Measurements from ENCODE around the gene RRP36.
"Not testable (repeated sequence)": the region's sequence is repeated elsewhere in the genome, so short reads cannot be mapped to it uniquely, and the experiment has no call there.

The RRP36 gene

DNA sequence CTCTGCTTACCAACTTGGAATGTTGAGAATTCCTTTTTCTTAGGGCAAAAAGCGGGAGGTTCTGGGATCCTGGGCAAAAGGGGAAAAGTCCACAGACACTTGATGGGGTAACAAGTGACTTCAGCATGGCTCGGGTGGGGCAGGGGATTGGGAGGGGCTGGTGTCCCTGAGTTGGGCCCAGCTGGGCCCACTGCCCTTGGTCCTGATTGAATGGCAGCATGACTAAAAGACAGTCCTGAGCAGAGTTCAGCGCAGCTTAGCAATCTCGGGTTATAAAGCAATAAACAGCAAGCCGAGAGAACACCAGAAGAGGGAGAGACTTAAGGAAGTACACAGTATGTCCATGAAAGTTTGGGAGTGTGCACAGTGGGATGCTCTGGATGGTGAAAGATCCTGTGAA is 31.5 kb upstream of the RRP36 start:
- Histone ChIP-seq H3K4me3 (no peak overlapping the region), H3K27ac (no peak overlapping the region)
- no peak for TF ChIP-seq CTCF (IDR thresholded peaks at IDR 0.05)
- no peak for DNase-seq (ENCODE audit: low spot score)

GRCh38 chr6:42993445-42993844 is 28.0 kb upstream of the RRP36 start:
- no peak for TF ChIP-seq CTCF (IDR thresholded peaks at IDR 0.05)
- no peak for DNase-seq (ENCODE audit: low spot score)
- Histone ChIP-seq H3K27ac (no peak overlapping the region), H3K4me3 (no peak overlapping the region)

GRCh38 chr6:42996513-42996912 is 24.9 kb upstream of the RRP36 start:
- no peak for DNase-seq (ENCODE audit: low spot score)
- no peak overlapping the region for H3K27ac ChIP-seq
- H3K4me3 ChIP-seq, result no peak overlapping the region
- no peak for TF ChIP-seq CTCF (IDR thresholded peaks at IDR 0.05)

- not testable (repeated sequence) for H3K4me3 ChIP-seq; DNase-seq (ENCODE audit: low spot score); H3K27ac ChIP-seq
These were observed 23.2 kb upstream of the RRP36 start for GRCh38 chr6:42998205-42998604.

- DNase-seq (ENCODE audit: low spot score), result no peak
- Histone ChIP-seq H3K4me3 (no peak overlapping the region), H3K27ac (no peak overlapping the region)
- TF ChIP-seq CTCF (IDR thresholded peaks at IDR 0.05), result no peak
These were observed 19.6 kb upstream of the RRP36 start for GRCh38 chr6:43001843-43002242.

- Histone ChIP-seq H3K4me3 (no peak overlapping the region), H3K27ac (no peak overlapping the region)
- no peak for DNase-seq (ENCODE audit: low spot score)
- no peak for TF ChIP-seq CTCF (IDR thresholded peaks at IDR 0.05)
These were observed 15.6 kb upstream of the RRP36 start for GRCh38 chr6:43005844-43006243.

DNA sequence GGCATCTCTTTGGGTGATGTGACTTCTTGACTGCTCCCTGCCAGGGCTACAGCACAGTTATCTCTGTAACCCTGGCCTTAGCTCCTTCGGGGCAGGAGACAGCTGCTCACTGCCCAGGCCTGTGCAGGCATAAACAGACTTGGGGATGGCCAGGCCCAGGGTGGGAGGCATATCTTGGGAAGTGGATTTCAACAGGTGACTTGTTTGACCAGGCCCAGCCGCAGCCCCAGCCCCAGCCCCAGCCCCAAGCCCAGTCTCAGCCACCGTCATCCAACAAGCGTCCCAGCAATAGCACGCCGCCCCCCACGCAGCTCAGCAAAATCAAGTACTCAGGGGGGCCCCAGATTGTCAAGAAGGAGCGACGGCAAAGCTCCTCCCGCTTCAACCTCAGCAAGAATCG is 15.2 kb upstream of the RRP36 start:
- H3K27ac ChIP-seq, result no peak overlapping the region
- no peak overlapping the region for H3K4me3 ChIP-seq
- no peak for TF ChIP-seq CTCF (IDR thresholded peaks at IDR 0.05)
- DNase-seq (ENCODE audit: low spot score), result no peak

- no peak for DNase-seq (ENCODE audit: low spot score)
- no peak overlapping the region for H3K4me3 ChIP-seq
- H3K27ac ChIP-seq, result no peak overlapping the region
- no peak for TF ChIP-seq CTCF (IDR thresholded peaks at IDR 0.05)
These were observed 14.3 kb upstream of the RRP36 start for GRCh38 chr6:43007126-43007525.

Measured in coronary artery (tissue), 2 donors.